Occipital lobe (tissue), 2 donors: ENCODE results near the gene MAPK10. TPM values are rescaled to one million over a fixed set of nuclear protein-coding genes. Genes with fewer than 3 reads are reported as not detected.

Experiments used
- small RNA-seq: library from RNA; depleted of rRNA; stranded (forward); fragments of <200 nt; gene quantifications from one replicate; pipeline ENCODE3, GENCODE V24; 2014
- total RNA-seq: library from RNA; depleted of rRNA; stranded (reverse); fragments of >200 nt; gene quantifications from one replicate; pipeline ENCODE4 v1.2.3, GENCODE V29; 2014

MAPK10 gene
- total RNA-seq, 1 donor from 2014 or later, result 265 TPM

Small RNAs within 50 kb of the gene (small RNA-seq; reads per million reads assigned to genes)
- not detected for gene RN7SKP96

Other genes with a start within 250 kb of the MAPK10 start
- 136 TPM for gene PTPN13, start 234.3 kb upstream of the MAPK10 start, total RNA-seq